PC-9 (cell line): Measurements from ENCODE around the gene OR6B1.
"Not testable (repeated sequence)": the region's sequence is repeated elsewhere in the genome, so short reads cannot be mapped to it uniquely, and the experiment has no call there.

Experiments used
- EZH2 ChIP-seq: fragments of 200-600 bp; sonication (generic); IDR thresholded peaks from 2 replicates; pipeline ENCODE4 v1.8.0; 2017; ENCODE audit warnings: antibody characterized with exemption, low read depth
- TF ChIP-seq, protein P1 (sequence below): fragments of 200-600 bp; sonication (generic); conservative IDR thresholded peaks from 2 replicates; pipeline ENCODE4 v1.6.1; 2017; ENCODE audit warnings: mixed run types, antibody characterized with exemption, mild to moderate bottlenecking, moderate library complexity

DNA sequence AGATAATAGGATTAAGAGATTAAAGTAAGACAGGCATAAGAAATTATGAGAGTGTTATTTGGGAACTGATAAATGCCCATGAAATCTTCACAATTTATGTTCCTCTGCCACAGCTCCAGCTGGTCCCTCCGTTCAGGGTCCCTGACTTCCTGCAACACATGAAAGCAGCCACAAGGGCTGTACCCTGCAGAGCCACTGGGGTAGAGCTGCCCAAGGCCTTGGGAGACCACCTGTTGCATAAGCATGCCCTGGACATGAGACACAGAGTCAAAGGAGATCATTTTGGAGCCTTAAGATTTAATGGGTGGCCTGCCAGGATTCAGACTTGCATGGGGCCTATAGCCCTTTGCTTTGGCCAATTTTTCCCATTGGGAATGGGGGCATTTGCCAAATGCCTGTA, 10.7 kb downstream of the OR6B1 start:
- TF ChIP-seq, protein P1, sequence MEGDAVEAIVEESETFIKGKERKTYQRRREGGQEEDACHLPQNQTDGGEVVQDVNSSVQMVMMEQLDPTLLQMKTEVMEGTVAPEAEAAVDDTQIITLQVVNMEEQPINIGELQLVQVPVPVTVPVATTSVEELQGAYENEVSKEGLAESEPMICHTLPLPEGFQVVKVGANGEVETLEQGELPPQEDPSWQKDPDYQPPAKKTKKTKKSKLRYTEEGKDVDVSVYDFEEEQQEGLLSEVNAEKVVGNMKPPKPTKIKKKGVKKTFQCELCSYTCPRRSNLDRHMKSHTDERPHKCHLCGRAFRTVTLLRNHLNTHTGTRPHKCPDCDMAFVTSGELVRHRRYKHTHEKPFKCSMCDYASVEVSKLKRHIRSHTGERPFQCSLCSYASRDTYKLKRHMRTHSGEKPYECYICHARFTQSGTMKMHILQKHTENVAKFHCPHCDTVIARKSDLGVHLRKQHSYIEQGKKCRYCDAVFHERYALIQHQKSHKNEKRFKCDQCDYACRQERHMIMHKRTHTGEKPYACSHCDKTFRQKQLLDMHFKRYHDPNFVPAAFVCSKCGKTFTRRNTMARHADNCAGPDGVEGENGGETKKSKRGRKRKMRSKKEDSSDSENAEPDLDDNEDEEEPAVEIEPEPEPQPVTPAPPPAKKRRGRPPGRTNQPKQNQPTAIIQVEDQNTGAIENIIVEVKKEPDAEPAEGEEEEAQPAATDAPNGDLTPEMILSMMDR = not testable (repeated sequence)
- not testable (repeated sequence) for TF ChIP-seq EZH2
